Measurements from ENCODE around the gene ATP6V0A1.

GRCh38 chr17:42553866-42554249, 95.2 kb downstream of the ATP6V0A1 start:
- TF ChIP-seq CTCF (IDR thresholded peaks at IDR 0.05) (no peak), POLR2A (IDR thresholded peaks at IDR 0.05) (no peak), POLR2AphosphoS5 (IDR thresholded peaks at IDR 0.05) (no peak)
